ENCODE data around the gene PTPN5.

The PTPN5 gene

DNA sequence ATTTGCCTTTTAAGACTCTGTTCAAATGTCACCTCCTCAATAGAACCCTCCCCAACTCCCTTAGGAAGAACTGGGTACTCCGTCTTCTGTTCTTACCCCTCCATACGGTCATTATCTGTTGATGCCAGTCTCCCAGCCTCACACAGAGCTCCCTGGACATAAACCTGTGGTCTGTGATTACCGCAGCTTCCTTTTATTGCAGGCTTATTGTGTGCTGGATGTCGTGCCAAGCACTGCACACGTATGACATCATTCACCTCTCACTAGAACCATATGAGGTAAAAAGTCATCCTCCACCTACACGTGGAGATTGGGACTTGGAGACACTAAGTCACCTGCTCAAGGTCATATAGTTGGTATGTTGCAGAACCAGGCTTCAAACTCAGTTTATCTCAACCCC, 15.3 kb downstream of the PTPN5 start:
- Histone ChIP-seq H3K4me1 (no peaks in the 10 kb centered on the region), H3K27me3 (peaks cover 0 to 13% of the 10 kb centered on the region in 2 donors), H3K27ac (no peak overlapping the region), H3K36me3 (no peaks in the 10 kb centered on the region), H3K9me3 (no peaks in the 10 kb centered on the region), H3K4me3 (no peak overlapping the region)
- TF ChIP-seq CTCF (IDR thresholded peaks at IDR 0.05), result no peak
- no peak for DNase-seq
- intact Hi-C loops (cut with DNase I; ENCODE audit: low total_unique reads), result no loop called here

GRCh38 chr11:18775492-18776292, 15.9 kb downstream of the PTPN5 start:
- no peak for DNase-seq
- intact Hi-C loops (cut with DNase I; ENCODE audit: low total_unique reads), result no loop called here

DNA sequence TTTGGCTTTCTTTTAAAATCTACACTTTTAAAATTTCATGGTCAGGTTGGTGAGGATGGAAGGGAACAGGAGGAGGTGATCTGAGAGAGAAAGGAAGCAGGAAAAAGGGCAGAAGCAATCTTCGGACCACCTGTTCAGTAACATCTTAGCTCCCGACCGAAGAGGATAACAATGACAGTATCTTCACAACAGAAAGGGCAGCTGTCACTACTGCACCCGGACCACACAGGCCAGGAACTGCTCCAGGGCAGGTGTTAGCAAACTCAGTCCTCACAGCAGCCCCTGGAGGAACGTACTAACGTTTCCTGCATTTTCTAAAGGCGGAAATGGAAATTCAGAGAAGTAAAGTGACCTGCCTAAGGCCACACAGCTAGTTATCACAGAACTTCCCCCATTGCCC, 16.8 kb downstream of the PTPN5 start:
- DNase-seq, result no peak
- no peaks in the 10 kb centered on the region for H3K4me1 ChIP-seq
- no peaks in the 10 kb centered on the region for H3K36me3 ChIP-seq
- H3K27me3 ChIP-seq, result peaks cover 0 to 13% of the 10 kb centered on the region in 2 donors
- intact Hi-C loops (cut with DNase I; ENCODE audit: low total_unique reads), result no loop called here
- no peak overlapping the region for H3K27ac ChIP-seq
- no peaks in the 10 kb centered on the region for H3K9me3 ChIP-seq
- TF ChIP-seq CTCF (IDR thresholded peaks at IDR 0.05), result no peak
- no peak overlapping the region for H3K4me3 ChIP-seq

More at GRCh38 chr11:18775492-18776292, 15.9 kb downstream of the PTPN5 start:
- TF ChIP-seq CTCF (IDR thresholded peaks at IDR 0.05), result peak in 1 of 2 experiments; percentile 21
- no peaks in the 10 kb centered on the region for H3K36me3 ChIP-seq
- no peaks in the 10 kb centered on the region for H3K9me3 ChIP-seq
- no peaks in the 10 kb centered on the region for H3K4me1 ChIP-seq
- no peak overlapping the region for H3K4me3 ChIP-seq
- H3K27me3 ChIP-seq, result peaks cover 0 to 13% of the 10 kb centered on the region in 2 donors
- H3K27ac ChIP-seq, result no peak overlapping the region

DNA sequence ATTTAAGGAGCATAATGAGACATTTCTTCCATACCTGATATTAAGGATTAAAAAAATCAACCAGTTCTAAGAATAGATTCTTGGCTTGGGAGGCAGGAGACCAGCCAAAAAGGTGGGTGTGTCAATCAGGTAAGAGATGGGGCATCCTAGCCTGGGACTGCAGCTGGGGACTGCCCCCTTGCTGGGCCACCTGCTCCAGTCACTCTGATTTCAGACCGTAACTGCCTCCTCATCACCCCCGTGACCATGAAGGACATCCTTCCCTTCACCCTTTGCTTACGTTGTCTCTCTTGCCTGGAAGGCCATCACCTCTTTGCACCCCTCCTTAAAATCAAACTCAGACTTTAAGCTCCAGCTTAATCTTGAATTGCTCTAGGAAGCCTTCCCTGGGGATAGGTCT, 17.9 kb downstream of the PTPN5 start:
- H3K36me3 ChIP-seq, result no peaks in the 10 kb centered on the region
- intact Hi-C loops (cut with DNase I; ENCODE audit: low total_unique reads), result no loop called here
- H3K27ac ChIP-seq, result no peak overlapping the region
- H3K9me3 ChIP-seq, result no peaks in the 10 kb centered on the region
- H3K4me3 ChIP-seq, result no peak overlapping the region
- H3K4me1 ChIP-seq, result no peaks in the 10 kb centered on the region
- peaks cover 0 to 13% of the 10 kb centered on the region in 2 donors for H3K27me3 ChIP-seq
- TF ChIP-seq CTCF (IDR thresholded peaks at IDR 0.05), result no peak
- no peak for DNase-seq

DNA sequence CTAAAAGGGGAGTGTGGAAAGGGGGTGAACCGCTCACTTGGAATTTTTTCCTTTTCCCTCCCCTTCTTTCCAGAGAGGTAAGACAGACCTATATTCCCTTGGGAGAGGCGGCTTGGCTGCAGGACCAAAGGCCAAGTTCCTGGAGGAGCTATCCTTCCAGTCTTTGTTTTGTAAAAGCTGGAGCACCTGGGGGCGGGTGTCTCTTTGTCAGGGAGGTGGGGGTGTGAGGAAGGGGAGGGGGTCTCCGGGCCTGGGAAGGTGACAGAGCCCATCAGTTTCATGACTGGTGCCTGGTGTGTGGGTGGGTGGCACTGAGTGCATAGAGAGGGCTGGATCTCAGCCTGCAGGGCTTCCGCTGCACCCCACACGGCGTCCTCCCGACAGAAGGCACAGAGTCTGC, 18.5 kb downstream of the PTPN5 start:
- Histone ChIP-seq H3K27ac (no peak overlapping the region), H3K4me1 (no peaks in the 10 kb centered on the region), H3K4me3 (no peak overlapping the region), H3K27me3 (peaks cover 0 to 13% of the 10 kb centered on the region in 2 donors), H3K36me3 (no peaks in the 10 kb centered on the region), H3K9me3 (no peaks in the 10 kb centered on the region)
- TF ChIP-seq CTCF (IDR thresholded peaks at IDR 0.05), result no peak
- intact Hi-C loops (cut with DNase I; ENCODE audit: low total_unique reads), result no loop called here
- no peak for DNase-seq

Data from tibial artery (tissue), 4 donors.